Rectal smooth muscle tissue (tissue), 1 donor: ENCODE measurements around the gene SAMD4B.

ENCODE experiments used
- H3K27ac ChIP-seq: one replicate; pipeline ENCODE4 v1.7.0; 2013; ENCODE audit warnings: low read depth, low read length, inconsistent platforms
- H3K27me3 ChIP-seq: one replicate; pipeline ENCODE4 v1.7.0; 2013; ENCODE audit warnings: low read length; ENCODE audit not compliant: control insufficient read depth, insufficient read depth
- H3K36me3 ChIP-seq: one replicate; pipeline ENCODE4 v1.7.0; 2013; ENCODE audit warnings: low read length; ENCODE audit not compliant: control insufficient read depth, insufficient read depth
- H3K4me1 ChIP-seq: one replicate; pipeline ENCODE4 v1.7.0; 2013; ENCODE audit warnings: low read length; ENCODE audit not compliant: control insufficient read depth, insufficient read depth
- H3K4me3 ChIP-seq: one replicate; pipeline ENCODE4 v1.7.0; 2013; ENCODE audit warnings: low read length
- H3K9ac ChIP-seq: one replicate; pipeline ENCODE4 v1.7.0; 2013; ENCODE audit warnings: low read length

The SAMD4B gene

GRCh38 chr19:39427707-39428106 lies 85.5 kb downstream of the SAMD4B start:
- Histone ChIP-seq H3K27me3 (no peaks in the 10 kb centered on the region), H3K36me3 (peaks cover 7% of the 10 kb centered on the region), H3K4me3 (no peak overlapping the region), H3K9ac (no peak overlapping the region), H3K27ac (peak overlapping the region; percentile 80), H3K4me1 (peaks cover 12% of the 10 kb centered on the region)

GRCh38 chr19:39428283-39429112 lies 86.3 kb downstream of the SAMD4B start:
- H3K36me3 ChIP-seq = peaks cover 15% of the 10 kb centered on the region
- no peak overlapping the region for H3K4me3 ChIP-seq
- peaks cover 12% of the 10 kb centered on the region for H3K4me1 ChIP-seq
- no peaks in the 10 kb centered on the region for H3K27me3 ChIP-seq
- H3K9ac ChIP-seq = no peak overlapping the region
- H3K27ac ChIP-seq = peak overlapping the region; percentile 80

- Histone ChIP-seq H3K27me3 (no peaks in the 10 kb centered on the region), H3K9ac (no peak overlapping the region), H3K4me1 (peaks cover 23% of the 10 kb centered on the region), H3K36me3 (peaks cover 16% of the 10 kb centered on the region), H3K4me3 (no peak overlapping the region), H3K27ac (peak overlapping the region; percentile 38)
Observed at GRCh38 chr19:39430675-39431593, 88.7 kb downstream of the SAMD4B start.

- H3K27me3 ChIP-seq = no peaks in the 10 kb centered on the region
- H3K4me1 ChIP-seq = peaks cover 27% of the 10 kb centered on the region
- no peak overlapping the region for H3K9ac ChIP-seq
- no peak overlapping the region for H3K27ac ChIP-seq
- peaks cover 16% of the 10 kb centered on the region for H3K36me3 ChIP-seq
- no peak overlapping the region for H3K4me3 ChIP-seq
Observed at GRCh38 chr19:39432677-39433025, 90.4 kb downstream of the SAMD4B start.

DNA sequence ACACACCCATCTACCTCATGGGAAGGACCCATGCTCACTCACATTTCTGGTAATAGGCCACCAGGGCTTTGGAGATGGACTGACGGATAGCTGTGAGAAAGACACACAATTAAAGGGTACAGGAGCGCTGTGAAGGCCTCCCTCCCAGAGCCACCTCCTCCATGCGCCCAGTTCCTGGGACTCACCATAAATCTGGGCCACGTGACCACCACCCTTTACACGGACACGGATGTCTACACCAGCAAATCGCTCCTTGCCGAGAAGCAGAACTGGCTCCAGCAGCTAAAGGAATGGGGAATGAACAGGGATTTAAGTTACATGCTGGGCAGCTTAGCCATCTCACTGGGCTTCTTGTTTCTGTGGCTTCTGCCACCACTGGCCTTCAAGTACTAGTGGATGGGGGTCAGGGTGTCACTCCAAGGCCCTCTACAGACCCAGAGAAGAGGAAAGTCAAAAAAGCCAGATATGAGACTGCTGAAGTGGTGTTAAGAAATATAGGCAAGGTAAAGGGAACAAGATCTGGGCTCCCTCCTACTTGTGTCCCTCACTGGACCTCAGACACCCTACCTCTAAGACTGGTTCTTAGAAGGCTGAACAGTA lies 91.4 kb downstream of the SAMD4B start:
- no peaks in the 10 kb centered on the region for H3K27me3 ChIP-seq
- H3K27ac ChIP-seq = no peak overlapping the region
- H3K4me3 ChIP-seq = no peak overlapping the region
- peaks cover 22% of the 10 kb centered on the region for H3K4me1 ChIP-seq
- no peak overlapping the region for H3K9ac ChIP-seq
- peaks cover 16% of the 10 kb centered on the region for H3K36me3 ChIP-seq

- Histone ChIP-seq H3K4me1 (peaks cover 15% of the 10 kb centered on the region), H3K27ac (no peak overlapping the region), H3K36me3 (peaks cover 16% of the 10 kb centered on the region), H3K27me3 (no peaks in the 10 kb centered on the region), H3K9ac (no peak overlapping the region), H3K4me3 (peak overlapping the region; percentile 95)
Observed at GRCh38 chr19:39434123-39435076, 92.2 kb downstream of the SAMD4B start.
